Skeletal muscle cell (primary cell): ENCODE results near the gene KRTAP9-3.
"Not testable (repeated sequence)": the region's sequence is repeated elsewhere in the genome, so short reads cannot be mapped to it uniquely, and the experiment has no call there.

Source experiments
- DNase-seq: peaks from one replicate; pipeline ENCODE4 v3.0.0-alpha.2; 2010; ENCODE audit warnings: low read depth
- H3K4me3 ChIP-seq: 2 replicates; pipeline ENCODE4 v1.5.1; 2011; ENCODE audit warnings: low read depth, mild to moderate bottlenecking, control low read depth, low read length, moderate library complexity

Gene KRTAP9-3

GRCh38 chr17:41232399-41233105 lies at the start of gene KRTAP9-3:
Gene KRTAP9-3, plus strand, starts transcription at chr17:41232449. Its CDS starts 53 bp downstream, at chr17:41232502.
- not testable (repeated sequence) for DNase-seq, H3K4me3 ChIP-seq

- no peak within 1 kb of the TSS for H3K4me3 ChIP-seq
- DNase-seq, result no peak
These were observed 47.7 kb upstream of the KRTAP9-3 start, which contains the start of gene KRTAP4-1 for GRCh38 chr17:41184480-41184961. Gene KRTAP4-1, minus strand, starts transcription at chr17:41184911. Its CDS starts 57 bp downstream, at chr17:41184854.

- H3K4me3 ChIP-seq, result no peak overlapping the region
- no peak for DNase-seq
These were observed 47.2 kb upstream of the KRTAP9-3 start for GRCh38 chr17:41185001-41185400.

GRCh38 chr17:41186872-41187271 lies 45.4 kb upstream of the KRTAP9-3 start:
- peak; percentile 7 for DNase-seq
- no peak overlapping the region for H3K4me3 ChIP-seq

- DNase-seq, H3K4me3 ChIP-seq: not testable (repeated sequence)
These were observed 42.4 kb upstream of the KRTAP9-3 start, which contains the start of gene KRTAP9-1 for GRCh38 chr17:41189837-41190318. Gene KRTAP9-1, plus strand, starts transcription at chr17:41189887. Its CDS starts 0 bp downstream, at chr17:41189887.

GRCh38 chr17:41190328-41190727 lies 41.9 kb upstream of the KRTAP9-3 start:
- DNase-seq, result no peak
- H3K4me3 ChIP-seq, result no peak overlapping the region

- H3K4me3 ChIP-seq, result no peak overlapping the region
- DNase-seq, result no peak
These were observed 36.2 kb upstream of the KRTAP9-3 start for GRCh38 chr17:41196068-41196467.

GRCh38 chr17:41199421-41200078 lies 32.7 kb upstream of the KRTAP9-3 start:
- no peak for DNase-seq
- H3K4me3 ChIP-seq, result no peak overlapping the region

- H3K4me3 ChIP-seq, result no peak overlapping the region
- DNase-seq, result no peak
These were observed 20.3 kb upstream of the KRTAP9-3 start for GRCh38 chr17:41211845-41212466.

GRCh38 chr17:41212524-41213169 lies 19.6 kb upstream of the KRTAP9-3 start:
- DNase-seq, result no peak
- no peak overlapping the region for H3K4me3 ChIP-seq

GRCh38 chr17:41215681-41216080 lies 16.6 kb upstream of the KRTAP9-3 start:
- DNase-seq, result no peak
- no peak overlapping the region for H3K4me3 ChIP-seq

- no peak for DNase-seq
These were observed 8.4 kb upstream of the KRTAP9-3 start for GRCh38 chr17:41223821-41224220.

GRCh38 chr17:41226051-41226450 lies 6.2 kb upstream of the KRTAP9-3 start:
- DNase-seq, result no peak
- no peak overlapping the region for H3K4me3 ChIP-seq

More at GRCh38 chr17:41223821-41224220, 8.4 kb upstream of the KRTAP9-3 start:
- H3K4me3 ChIP-seq, result no peak overlapping the region

- not testable (repeated sequence) for H3K4me3 ChIP-seq, DNase-seq
These were observed 5.6 kb upstream of the KRTAP9-3 start, which contains the start of gene KRTAP9-2 for GRCh38 chr17:41226598-41227095. Gene KRTAP9-2, plus strand, starts transcription at chr17:41226648. Its CDS starts 7 bp downstream, at chr17:41226655.

GRCh38 chr17:41230094-41230493 lies 2.2 kb upstream of the KRTAP9-3 start:
- DNase-seq, result no peak
- H3K4me3 ChIP-seq, result no peak overlapping the region

GRCh38 chr17:41231731-41232130 lies 518 bp upstream of the KRTAP9-3 start:
- no peak overlapping the region for H3K4me3 ChIP-seq
- no peak for DNase-seq

- DNase-seq, H3K4me3 ChIP-seq: not testable (repeated sequence)
These were observed 4.9 kb downstream of the KRTAP9-3 start for GRCh38 chr17:41237116-41237515.

GRCh38 chr17:41237949-41238437 lies 5.7 kb downstream of the KRTAP9-3 start, which contains the start of gene KRTAP9-8:
Gene KRTAP9-8, plus strand, starts transcription at chr17:41237999. Its CDS starts 53 bp downstream, at chr17:41238052.
- not testable (repeated sequence) for DNase-seq, H3K4me3 ChIP-seq
